Psoas muscle (tissue), 8 donors: Measurements from ENCODE around the gene MB21D2. TPM values are rescaled to one million over a fixed set of nuclear protein-coding genes. Genes with fewer than 3 reads are reported as not detected.
"Not testable (repeated sequence)": the region's sequence is repeated elsewhere in the genome, so short reads cannot be mapped to it uniquely, and the experiment has no call there.

Source experiments
- ATAC-seq, 4 donors: fragments of 200-7000 bp; cut with Tn5 transposase; one replicate each; pipeline ENCODE4 v1.9.1; 2020; ENCODE audit warnings: moderate library complexity in 3 of 4, mild to moderate bottlenecking in 2 of 4
- DNase-seq, 2 donors: peaks; one replicate each; pipeline ENCODE4 v3.0.0-alpha.2; 2020
- H3K27ac ChIP-seq: fragments of 200-600 bp; one replicate; pipeline ENCODE4 v1.8.0; 2022
- H3K27me3 ChIP-seq, 3 donors: fragments of 200-600 bp in 1 of 3; one replicate each; pipeline versions ENCODE4 v1.6.1 to v1.8.0; 2013 to 2022; ENCODE audit warnings: low read length in 2 of 3, mild to moderate bottlenecking in 2 of 3, moderate library complexity in 1 of 3; ENCODE audit not compliant: insufficient read depth in 3 of 3
- H3K36me3 ChIP-seq, 2 donors: fragments of 200-600 bp in 1 of 2; one replicate each; pipeline versions ENCODE4 v1.6.1 to v1.8.0; 2013 to 2022; ENCODE audit warnings: low read depth in 1 of 2, mild to moderate bottlenecking in 1 of 2, moderate library complexity in 1 of 2; ENCODE audit not compliant: insufficient read depth in 1 of 2
- H3K4me1 ChIP-seq: fragments of 200-600 bp; one replicate; pipeline ENCODE4 v1.8.0; 2022
- H3K4me3 ChIP-seq: fragments of 200-600 bp; one replicate; pipeline ENCODE4 v1.8.0; 2022; ENCODE audit warnings: mild to moderate bottlenecking
- H3K9me3 ChIP-seq: fragments of 200-600 bp; one replicate; pipeline ENCODE4 v1.8.0; 2022
- WGBS, 3 donors: extraction: QIAGEN DNeasy Blood & Tissue Kit; methylation state at CpG; one replicate each; pipeline versions ENCODE4 v1.1.6 to v1.1.7; 2013; 5-methylcytosine and 5-hydroxymethylcytosine counted together
- intact Hi-C, 2 donors: fragments of 100-400 bp; cut with DNase I; formaldehyde crosslinking; loops; one replicate each; pipeline versions ENCODE4 v1.11.0 to v1.14.2; 2022
- long read RNA-seq, 2 donors: library from polyadenylated mRNA; unstranded; transcript quantifications; one replicate each; pipeline ENCODE4 v2.0.0, GENCODE V29; 2021
- polyA plus RNA-seq, 3 donors: library from polyadenylated mRNA; stranded (reverse); fragments of 200-250 nt; gene quantifications; one replicate each; pipeline ENCODE4 v1.2.3, GENCODE V29; 2013
- total RNA-seq, 4 donors: library from RNA; stranded (reverse); fragmentation: NEBNext Ultra II Directional in 2 of 4; extraction: Animal tissue kit (Norgen Biotek cat#: 25700) in 2 of 4; gene quantifications; one replicate each; pipeline versions ENCODE4 v1.2.1 to v1.2.4, GENCODE V29; 2021 to 2023
- TF ChIP-seq, protein P1 (sequence below): fragments of 200-600 bp; IDR thresholded peaks from one replicate; pipeline ENCODE4 v1.8.0; 2022; ENCODE audit warnings: antibody characterized with exemption
- donor health status: healthy with polysubstance abuse.
- donor health status: DM: no; HTN: no; CAD: no; lungs with moderate emphysema.
- donor health status: Bipolar disorder and iron deficiency.
- donor health status: healthy.
- donor health status: DM: yes; HTN: yes; CAD: no.
- donor health status: DM: no; HTN: no; CAD: no.
- donor health status: DM: no; HTN: no; CAD: no.
- donor health status: DM: yes; HTN: yes; CAD: no.

Gene MB21D2, protein sequence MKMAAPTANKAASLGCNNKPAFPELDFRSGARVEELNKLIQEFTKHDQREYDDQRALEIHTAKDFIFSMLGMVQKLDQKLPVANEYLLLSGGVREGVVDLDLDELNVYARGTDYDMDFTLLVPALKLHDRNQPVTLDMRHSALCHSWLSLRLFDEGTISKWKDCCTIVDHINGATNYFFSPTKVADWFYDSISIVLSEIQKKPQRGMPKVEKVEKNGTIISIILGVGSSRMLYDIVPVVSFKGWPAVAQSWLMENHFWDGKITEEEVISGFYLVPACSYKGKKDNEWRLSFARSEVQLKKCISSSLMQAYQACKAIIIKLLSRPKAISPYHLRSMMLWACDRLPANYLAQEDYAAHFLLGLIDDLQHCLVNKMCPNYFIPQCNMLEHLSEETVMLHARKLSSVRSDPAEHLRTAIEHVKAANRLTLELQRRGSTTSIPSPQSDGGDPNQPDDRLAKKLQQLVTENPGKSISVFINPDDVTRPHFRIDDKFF
- total RNA-seq = 1 to 10 TPM; 1.3 to 2.6 (median 2.2) TPM
- 1 to 10 TPM in 1 of 3 donors, under 1 TPM in 2; 0.61 to 1.2 (median 0.76) TPM for polyA plus RNA-seq
- long read RNA-seq, donor 1, partial matches to known transcripts = 0 of 1 reads
- long read RNA-seq, donor 1, other reads (novel, unspliced or antisense) = 0 of 1 reads
- long read RNA-seq, donor 2, partial matches to known transcripts = 0 of 1 reads
- long read RNA-seq, donor 2, other reads (novel, unspliced or antisense) = 1 of 1 reads

DNA sequence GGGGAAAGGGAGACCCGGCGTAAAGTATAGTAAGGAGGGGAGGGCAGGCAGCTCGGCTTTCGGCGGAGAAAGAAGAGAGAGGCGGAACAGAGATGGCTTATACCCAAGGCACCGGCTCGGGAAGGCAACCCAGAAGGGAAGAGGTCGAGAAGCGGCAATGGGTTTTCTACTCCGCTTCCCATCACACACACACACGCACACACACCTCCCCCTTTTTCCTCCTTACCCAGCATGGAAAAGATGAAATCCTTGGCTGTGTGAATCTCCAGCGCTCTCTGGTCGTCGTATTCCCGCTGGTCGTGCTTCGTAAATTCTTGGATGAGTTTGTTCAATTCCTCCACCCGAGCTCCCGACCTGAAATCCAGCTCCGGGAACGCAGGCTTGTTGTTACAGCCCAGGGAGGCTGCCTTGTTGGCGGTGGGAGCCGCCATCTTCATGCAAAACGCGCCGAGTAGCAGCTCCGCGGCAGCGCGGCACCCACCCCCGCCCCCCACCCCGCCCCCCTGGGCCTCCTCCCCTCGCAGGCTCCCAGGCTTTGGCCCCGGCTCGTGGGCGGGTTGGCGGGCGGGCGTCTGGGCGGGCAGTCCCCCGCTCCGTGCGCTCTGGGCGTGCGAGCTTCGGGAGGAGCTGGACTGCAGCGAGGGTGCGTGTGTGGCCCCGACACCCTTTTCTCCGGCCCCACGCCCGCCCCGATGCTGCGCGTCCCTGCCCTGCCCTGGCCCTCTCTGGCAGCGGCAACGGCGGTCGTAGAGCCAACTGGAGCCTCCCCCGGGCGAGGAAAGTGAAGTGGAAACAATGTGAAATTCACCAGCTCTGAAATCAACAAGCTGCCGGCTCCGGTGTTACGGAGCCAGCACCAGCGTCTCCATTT, at the start of gene MB21D2:
Gene MB21D2, minus strand, starts transcription at position 453 of the 871 bp plus-strand sequence. Its CDS starts 16 bp downstream, at position 437.
- TF ChIP-seq, protein P1, sequence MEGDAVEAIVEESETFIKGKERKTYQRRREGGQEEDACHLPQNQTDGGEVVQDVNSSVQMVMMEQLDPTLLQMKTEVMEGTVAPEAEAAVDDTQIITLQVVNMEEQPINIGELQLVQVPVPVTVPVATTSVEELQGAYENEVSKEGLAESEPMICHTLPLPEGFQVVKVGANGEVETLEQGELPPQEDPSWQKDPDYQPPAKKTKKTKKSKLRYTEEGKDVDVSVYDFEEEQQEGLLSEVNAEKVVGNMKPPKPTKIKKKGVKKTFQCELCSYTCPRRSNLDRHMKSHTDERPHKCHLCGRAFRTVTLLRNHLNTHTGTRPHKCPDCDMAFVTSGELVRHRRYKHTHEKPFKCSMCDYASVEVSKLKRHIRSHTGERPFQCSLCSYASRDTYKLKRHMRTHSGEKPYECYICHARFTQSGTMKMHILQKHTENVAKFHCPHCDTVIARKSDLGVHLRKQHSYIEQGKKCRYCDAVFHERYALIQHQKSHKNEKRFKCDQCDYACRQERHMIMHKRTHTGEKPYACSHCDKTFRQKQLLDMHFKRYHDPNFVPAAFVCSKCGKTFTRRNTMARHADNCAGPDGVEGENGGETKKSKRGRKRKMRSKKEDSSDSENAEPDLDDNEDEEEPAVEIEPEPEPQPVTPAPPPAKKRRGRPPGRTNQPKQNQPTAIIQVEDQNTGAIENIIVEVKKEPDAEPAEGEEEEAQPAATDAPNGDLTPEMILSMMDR = no peak
- Histone ChIP-seq H3K27me3 (no peaks in the 10 kb centered on the region), H3K4me3 (peak within 1 kb of the TSS; percentile 71), H3K9me3 (no peaks in the 10 kb centered on the region), H3K36me3 (no peaks in the 10 kb centered on the region), H3K27ac (peak within 1 kb of the TSS; percentile 80), H3K4me1 (peaks cover 4% of the 10 kb centered on the region)
- WGBS, 3 donors = 0 to 1% (median 0%) methylated on average over 56 to 66 of the region's 66 CpGs
- intact Hi-C loops = loop anchor here (2.0 to 10.0 kb wide), 4 partner anchors 50 to 127 kb away; no protein-coding TSS in a partner anchor
- peak; percentile 77 to 81 for DNase-seq
- peak; percentile 72 to 85 (median 80) for ATAC-seq

DNA sequence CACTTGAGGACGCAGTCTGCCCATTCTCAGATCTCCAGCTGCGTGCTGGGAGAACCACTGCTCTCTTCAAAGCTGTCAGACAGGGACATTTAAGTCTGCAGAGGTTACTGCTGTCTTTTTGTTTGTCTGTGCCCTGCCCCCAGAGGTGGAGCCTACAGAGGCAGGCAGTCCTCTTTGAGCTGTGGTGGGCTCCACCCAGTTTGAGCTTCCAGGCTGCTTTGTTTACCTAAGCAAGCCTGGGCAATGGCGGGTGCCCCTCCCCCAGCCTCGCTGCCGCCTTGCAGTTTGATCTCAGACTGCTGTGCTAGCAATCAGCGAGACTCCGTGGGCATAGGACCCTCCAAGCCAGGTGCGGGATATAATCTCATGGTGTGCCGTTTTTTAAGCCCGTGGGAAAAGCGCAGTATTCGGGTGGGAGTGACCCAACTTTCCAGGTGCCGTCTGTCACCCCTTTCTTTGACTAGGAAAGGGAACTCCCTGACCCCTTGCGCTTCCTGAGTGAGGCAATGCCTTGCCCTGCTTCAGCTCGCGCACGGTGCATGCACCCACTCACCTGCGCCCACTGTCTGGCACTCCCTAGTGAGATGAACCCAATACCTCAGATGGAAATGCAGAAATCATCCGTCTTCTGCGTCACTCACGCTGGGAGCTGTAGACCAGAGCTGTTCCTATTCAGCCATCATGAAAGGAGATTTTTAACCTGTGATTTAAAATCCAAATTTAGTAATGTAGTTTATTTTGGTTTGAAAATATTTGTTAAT, 47.5 kb upstream of the MB21D2 start:
- 93 to 96% (median 95%) methylated on average over 15 to 19 of the region's 21 CpGs for WGBS, 3 donors
- DNase-seq, H3K9me3 ChIP-seq, H3K27ac ChIP-seq, H3K36me3 ChIP-seq, H3K27me3 ChIP-seq, intact Hi-C loops, ATAC-seq, H3K4me3 ChIP-seq, H3K4me1 ChIP-seq: not testable (repeated sequence)

DNA sequence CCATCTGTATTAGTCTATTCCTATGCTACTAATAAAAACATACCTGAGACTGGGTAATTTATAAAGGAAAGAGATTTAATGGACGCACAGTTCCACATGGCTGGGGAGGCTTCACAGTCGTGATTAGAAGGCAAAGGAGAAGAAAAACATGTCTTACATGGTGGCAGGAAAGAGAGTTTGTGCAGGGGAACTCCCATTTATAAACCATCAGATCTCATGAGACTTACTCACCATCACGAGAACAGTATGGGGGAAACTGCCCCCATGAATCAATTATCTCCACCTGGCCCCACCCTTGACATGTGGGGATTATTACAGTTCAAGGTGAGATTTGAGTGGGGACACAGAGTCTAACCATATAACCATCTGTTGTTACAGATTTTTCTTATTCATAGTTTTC, 42.1 kb upstream of the MB21D2 start:
- TF ChIP-seq, protein P1 = no peak
- ATAC-seq (no peak), DNase-seq (no peak)
- no peaks in the 10 kb centered on the region for H3K36me3 ChIP-seq
- H3K4me1 ChIP-seq = no peaks in the 10 kb centered on the region
- H3K9me3 ChIP-seq = no peaks in the 10 kb centered on the region
- intact Hi-C loops = no loop called here
- no peak overlapping the region for H3K4me3 ChIP-seq
- peaks cover 0 to 3% (median 0%) of the 10 kb centered on the region in 3 donors for H3K27me3 ChIP-seq
- H3K27ac ChIP-seq = no peak overlapping the region
- WGBS, 3 donors = 54 to 70% (median 57%) methylated on average over 3 of the region's 3 CpGs

DNA sequence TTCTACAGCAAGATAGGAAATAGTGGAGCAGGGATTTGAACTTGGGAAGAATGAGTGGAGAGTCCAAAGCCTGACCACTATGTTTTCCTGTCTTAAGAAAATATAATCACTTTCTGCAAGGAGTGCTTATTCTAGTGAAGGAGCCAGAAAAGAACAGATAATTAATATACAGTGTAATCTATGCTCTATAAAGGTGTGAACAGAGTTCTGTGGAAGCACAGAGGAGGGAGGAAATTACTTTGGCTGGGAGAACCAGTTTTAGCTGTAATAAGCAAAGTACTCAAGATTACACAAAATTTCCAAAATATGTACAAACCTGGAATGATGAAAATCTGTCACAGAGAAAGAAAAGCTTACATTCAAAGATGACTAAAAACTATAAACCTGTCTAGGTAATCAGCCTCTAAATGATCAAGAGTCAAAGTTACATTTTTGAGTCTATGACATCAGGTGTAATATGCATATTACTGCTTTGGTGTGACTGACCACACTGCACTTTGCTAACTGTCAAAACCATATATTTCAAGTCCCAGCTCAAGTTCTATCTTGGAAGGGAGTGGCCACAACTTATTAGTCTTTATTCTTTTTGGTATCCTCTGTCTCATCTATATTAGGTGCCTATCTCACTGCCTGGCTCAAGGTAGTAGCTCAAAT, 40.7 kb upstream of the MB21D2 start:
- peaks cover 0 to 3% (median 0%) of the 10 kb centered on the region in 3 donors for H3K27me3 ChIP-seq
- H3K27ac ChIP-seq = no peak overlapping the region
- no peak overlapping the region for H3K4me3 ChIP-seq
- no peaks in the 10 kb centered on the region for H3K9me3 ChIP-seq
- DNase-seq (no peak), ATAC-seq (no peak)
- H3K36me3 ChIP-seq = no peaks in the 10 kb centered on the region
- intact Hi-C loops = no loop called here
- H3K4me1 ChIP-seq = no peaks in the 10 kb centered on the region
- TF ChIP-seq, protein P1 = no peak
